Measurements from ENCODE around the gene UFM1.

Gene UFM1

DNA sequence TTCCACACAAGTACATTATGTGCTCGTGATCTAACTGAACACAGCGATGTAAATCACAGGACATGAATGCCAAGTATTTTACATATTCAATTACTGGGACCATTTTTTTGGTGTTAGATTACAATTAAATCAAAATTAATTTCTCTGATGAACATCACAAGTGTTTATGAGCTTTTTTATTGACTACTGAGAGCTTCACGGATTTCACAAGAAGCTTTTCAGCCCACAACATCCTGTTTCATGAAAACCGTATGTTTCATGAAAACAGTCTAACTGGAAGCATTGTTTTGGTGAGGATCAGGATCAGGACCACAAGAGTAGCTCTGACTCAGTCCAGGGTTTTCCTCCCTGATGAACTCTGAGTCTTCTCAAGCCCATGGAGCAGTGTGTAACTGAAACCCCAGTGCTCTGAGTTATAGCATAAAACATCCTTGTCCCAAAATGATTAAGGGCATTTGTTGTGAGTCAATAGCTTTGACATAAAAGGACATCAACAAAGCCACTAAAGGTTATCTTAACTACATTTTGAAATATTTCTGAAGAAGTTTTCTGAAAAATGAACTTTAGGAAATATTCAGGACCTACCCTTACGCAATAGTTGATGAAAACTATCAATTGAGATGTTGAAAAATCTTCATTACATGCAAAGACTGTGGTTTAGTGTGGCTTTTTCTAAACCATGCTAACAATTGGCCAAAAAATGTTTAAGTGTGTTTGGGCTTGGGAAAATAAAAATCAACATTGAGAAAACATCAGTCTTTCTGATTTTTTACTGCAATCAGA is 49.3 kb downstream of the UFM1 start:
- Mint-ChIP-seq H3K4me1 (peaks cover 27% of the 10 kb centered on the region), H3K4me3 (no peak overlapping the region), H3K9me3 (no peaks in the 10 kb centered on the region), H3K27me3 (ENCODE audit: low read depth, poor library complexity) (no peaks in the 10 kb centered on the region), H3K36me3 (ENCODE audit: low read depth) (no peaks in the 10 kb centered on the region), H3K27ac (no peak overlapping the region)
- no peak for DNase-seq
- TF ChIP-seq, protein P1, sequence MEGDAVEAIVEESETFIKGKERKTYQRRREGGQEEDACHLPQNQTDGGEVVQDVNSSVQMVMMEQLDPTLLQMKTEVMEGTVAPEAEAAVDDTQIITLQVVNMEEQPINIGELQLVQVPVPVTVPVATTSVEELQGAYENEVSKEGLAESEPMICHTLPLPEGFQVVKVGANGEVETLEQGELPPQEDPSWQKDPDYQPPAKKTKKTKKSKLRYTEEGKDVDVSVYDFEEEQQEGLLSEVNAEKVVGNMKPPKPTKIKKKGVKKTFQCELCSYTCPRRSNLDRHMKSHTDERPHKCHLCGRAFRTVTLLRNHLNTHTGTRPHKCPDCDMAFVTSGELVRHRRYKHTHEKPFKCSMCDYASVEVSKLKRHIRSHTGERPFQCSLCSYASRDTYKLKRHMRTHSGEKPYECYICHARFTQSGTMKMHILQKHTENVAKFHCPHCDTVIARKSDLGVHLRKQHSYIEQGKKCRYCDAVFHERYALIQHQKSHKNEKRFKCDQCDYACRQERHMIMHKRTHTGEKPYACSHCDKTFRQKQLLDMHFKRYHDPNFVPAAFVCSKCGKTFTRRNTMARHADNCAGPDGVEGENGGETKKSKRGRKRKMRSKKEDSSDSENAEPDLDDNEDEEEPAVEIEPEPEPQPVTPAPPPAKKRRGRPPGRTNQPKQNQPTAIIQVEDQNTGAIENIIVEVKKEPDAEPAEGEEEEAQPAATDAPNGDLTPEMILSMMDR (IDR thresholded peaks at IDR 0.05), result no peak

DNA sequence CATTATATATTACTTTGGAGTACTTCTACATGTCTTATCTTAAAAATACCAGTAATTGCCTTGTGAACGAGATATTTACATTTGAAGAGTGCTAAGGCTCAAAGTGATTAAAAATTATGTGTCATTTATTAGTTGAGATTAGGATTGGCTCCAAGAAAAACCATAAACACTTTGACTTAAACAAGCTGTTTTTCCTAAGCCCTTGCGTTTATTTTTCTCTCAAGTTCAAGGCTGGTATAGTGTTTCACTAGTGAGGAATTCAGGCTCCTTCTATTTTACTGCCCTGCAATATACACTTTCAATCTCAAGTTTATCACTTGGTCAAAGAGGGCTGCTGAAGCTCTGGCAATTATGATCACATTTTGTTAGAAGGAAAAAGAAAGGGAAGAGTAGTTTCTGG is 49.9 kb downstream of the UFM1 start:
- no peaks in the 10 kb centered on the region for H3K27me3 Mint-ChIP-seq (ENCODE audit: low read depth, poor library complexity)
- DNase-seq, result no peak
- H3K4me1 Mint-ChIP-seq, result peaks cover 22% of the 10 kb centered on the region
- no peak overlapping the region for H3K4me3 Mint-ChIP-seq
- peak overlapping the region; percentile 49 for H3K27ac Mint-ChIP-seq
- TF ChIP-seq, protein P1 (IDR thresholded peaks at IDR 0.05), result no peak
- H3K9me3 Mint-ChIP-seq, result no peaks in the 10 kb centered on the region
- no peaks in the 10 kb centered on the region for H3K36me3 Mint-ChIP-seq (ENCODE audit: low read depth)

DNA sequence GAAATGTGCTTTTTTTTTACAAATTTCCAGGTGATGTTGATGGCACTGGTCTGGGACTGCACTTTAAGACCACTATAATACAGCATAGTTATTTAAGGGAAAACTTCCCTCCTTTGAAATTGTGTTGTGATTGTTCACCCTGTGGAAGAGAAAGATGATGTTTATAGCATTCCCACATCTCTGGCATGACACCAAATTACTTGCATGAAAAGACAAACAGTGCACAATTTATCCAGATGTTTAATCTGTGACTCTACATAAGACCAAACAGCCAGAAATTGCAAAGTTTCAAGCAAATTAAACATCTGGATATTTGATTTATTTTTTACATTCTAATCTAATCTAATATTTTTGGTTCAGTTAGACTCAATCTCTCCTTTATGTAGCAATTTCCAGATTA is 51.6 kb downstream of the UFM1 start:
- Mint-ChIP-seq H3K27ac (no peak overlapping the region), H3K9me3 (no peaks in the 10 kb centered on the region), H3K4me3 (no peak overlapping the region), H3K27me3 (ENCODE audit: low read depth, poor library complexity) (no peaks in the 10 kb centered on the region), H3K36me3 (ENCODE audit: low read depth) (no peaks in the 10 kb centered on the region), H3K4me1 (peaks cover 11% of the 10 kb centered on the region)
- TF ChIP-seq, protein P1 (IDR thresholded peaks at IDR 0.05), result no peak
- no peak for DNase-seq

DNA sequence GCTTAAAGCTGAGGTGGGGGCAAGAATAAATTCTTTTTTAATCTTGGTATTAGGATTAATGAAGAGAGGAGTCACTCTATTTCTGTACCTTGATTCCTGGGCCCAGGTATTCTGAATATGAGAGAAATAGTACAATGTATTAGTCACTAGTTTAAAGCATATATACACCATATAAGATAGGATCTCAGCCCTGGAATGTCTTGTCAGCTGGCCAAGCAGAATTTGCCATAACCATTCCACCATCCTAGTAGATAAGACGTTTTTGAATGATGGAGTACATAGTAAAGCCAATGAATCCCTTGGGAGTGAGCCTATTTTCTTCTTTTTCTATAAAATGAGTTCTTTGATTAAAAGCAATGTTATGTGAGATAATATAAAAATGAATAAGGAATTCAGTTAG is 55.6 kb downstream of the UFM1 start:
- no peaks in the 10 kb centered on the region for H3K4me1 Mint-ChIP-seq
- DNase-seq, result no peak
- no peak overlapping the region for H3K4me3 Mint-ChIP-seq
- no peaks in the 10 kb centered on the region for H3K27me3 Mint-ChIP-seq (ENCODE audit: low read depth, poor library complexity)
- no peak overlapping the region for H3K27ac Mint-ChIP-seq
- TF ChIP-seq, protein P1 (IDR thresholded peaks at IDR 0.05), result no peak
- H3K9me3 Mint-ChIP-seq, result no peaks in the 10 kb centered on the region
- no peaks in the 10 kb centered on the region for H3K36me3 Mint-ChIP-seq (ENCODE audit: low read depth)

DNA sequence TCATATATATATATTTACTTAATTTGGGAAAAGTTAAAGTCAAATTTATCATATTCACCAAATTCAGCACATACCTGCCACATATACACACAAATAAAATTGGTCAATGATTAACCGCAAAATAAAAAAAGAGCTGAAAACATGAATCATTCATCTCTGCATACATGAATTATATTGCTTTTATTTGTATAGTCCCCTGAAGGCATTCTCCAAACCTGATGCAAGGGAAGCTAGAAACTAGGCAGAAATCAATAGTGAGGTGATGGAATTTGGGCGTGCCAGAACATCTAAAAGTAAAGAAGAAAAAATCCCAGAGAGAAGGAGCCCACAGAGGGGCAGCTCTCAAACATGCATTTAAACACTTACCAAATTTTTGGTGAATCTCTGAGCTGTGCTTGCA is 60.1 kb downstream of the UFM1 start:
- Mint-ChIP-seq H3K27me3 (ENCODE audit: low read depth, poor library complexity) (no peaks in the 10 kb centered on the region), H3K36me3 (ENCODE audit: low read depth) (no peaks in the 10 kb centered on the region), H3K4me1 (no peaks in the 10 kb centered on the region), H3K4me3 (no peak overlapping the region), H3K9me3 (no peaks in the 10 kb centered on the region), H3K27ac (no peak overlapping the region)
- TF ChIP-seq, protein P1 (IDR thresholded peaks at IDR 0.05), result no peak
- DNase-seq, result no peak

DNA sequence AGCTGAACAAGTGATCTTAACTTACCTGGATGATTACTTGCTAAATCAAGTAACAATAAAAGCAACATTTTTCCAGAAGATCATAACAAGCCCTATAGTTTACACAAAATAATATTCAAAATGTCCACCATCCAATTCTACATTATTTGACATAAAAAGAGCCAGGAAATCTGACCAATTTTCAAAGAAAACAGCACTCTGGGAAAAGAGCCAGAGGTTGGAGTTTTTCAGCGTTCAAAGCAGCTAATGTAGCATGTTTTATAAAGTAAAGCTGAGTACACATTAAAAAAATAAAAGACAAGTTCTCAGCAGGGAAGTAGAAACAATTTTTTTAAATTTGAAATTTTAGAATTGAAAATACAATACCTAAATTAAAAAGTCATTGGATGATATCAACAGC is 62.6 kb downstream of the UFM1 start:
- Mint-ChIP-seq H3K4me1 (peaks cover 5% of the 10 kb centered on the region), H3K27ac (no peak overlapping the region), H3K9me3 (no peaks in the 10 kb centered on the region), H3K27me3 (ENCODE audit: low read depth, poor library complexity) (no peaks in the 10 kb centered on the region), H3K4me3 (no peak overlapping the region), H3K36me3 (ENCODE audit: low read depth) (no peaks in the 10 kb centered on the region)
- TF ChIP-seq, protein P1 (IDR thresholded peaks at IDR 0.05), result no peak
- DNase-seq, result no peak

Data from nephron progenitor cell (in vitro differentiated cells).